Gastroesophageal sphincter (tissue), 4 donors: ENCODE measurements around the gene PIP4K2A. TPM values are rescaled to one million over a fixed set of nuclear protein-coding genes. Genes with fewer than 3 reads are reported as not detected.

Source experiments
- ATAC-seq: fragments of 150-250 bp; one replicate; pipeline ENCODE4 v1.9.1; 2016; ENCODE audit warnings: mild to moderate bottlenecking, moderate library complexity
- H3K27ac ChIP-seq, 4 donors: fragments of 200-600 bp; sonication (generic) in 3 of 4; 1 replicate in 3 of 4; 2 replicates in 1 of 4; pipeline ENCODE4 v1.5.1; 2016 to 2019
- H3K27me3 ChIP-seq: fragments of 200-600 bp; sonication (generic); one replicate; pipeline ENCODE4 v1.5.1; 2019
- H3K36me3 ChIP-seq, 2 donors: fragments of 200-600 bp; sonication (generic); one replicate each; pipeline ENCODE4 v1.5.1; 2019; ENCODE audit warnings: control low read depth in 1 of 2
- H3K4me1 ChIP-seq, 3 donors: fragments of 200-600 bp; sonication (generic); 1 replicate in 2 of 3; 2 replicates in 1 of 3; pipeline ENCODE4 v1.5.1; 2016 to 2019; ENCODE audit warnings: control low read depth in 2 of 3
- H3K4me3 ChIP-seq, 2 donors: fragments of 200-600 bp; sonication (generic); one replicate each; pipeline ENCODE4 v1.5.1; 2019; ENCODE audit warnings: mild to moderate bottlenecking in 1 of 2, moderate library complexity in 1 of 2
- H3K9me3 ChIP-seq, 3 donors: fragments of 200-600 bp; sonication (generic); one replicate each; pipeline ENCODE4 v1.5.1; 2017 to 2019; ENCODE audit warnings: control low read depth in 2 of 3
- EP300 ChIP-seq: sonication (generic); formaldehyde crosslinking; IDR thresholded peaks from one replicate; pipeline ENCODE4 v1.6.1; 2017; ENCODE audit warnings: antibody characterized with exemption, mild to moderate bottlenecking
- POLR2A ChIP-seq, 2 donors: fragments of 450-650 bp; IDR thresholded peaks; one replicate each; pipeline ENCODE4 v1.6.1; 2017; ENCODE audit warnings: antibody characterized with exemption in 2 of 2, mild to moderate bottlenecking in 2 of 2, moderate library complexity in 1 of 2
- POLR2AphosphoS5 ChIP-seq: sonication (generic); formaldehyde crosslinking; IDR thresholded peaks from one replicate; pipeline ENCODE4 v1.6.1; 2017; ENCODE audit warnings: antibody characterized with exemption
- WGBS, 2 donors: methylation state at CpG; one replicate each; pipeline ENCODE4 v1.1.5; 2018; ENCODE audit warnings: low coverage in 1 of 2; 5-methylcytosine and 5-hydroxymethylcytosine counted together
- total RNA-seq, 4 donors: library from RNA; depleted of rRNA; stranded (reverse); fragments of >200 nt; gene quantifications; one replicate each; pipeline ENCODE4 v1.1.0, GENCODE V29; 2016
- TF ChIP-seq, protein P1 (sequence below), 4 experiments: fragments of 200-600 bp in 2 of 4; fragments of 450-650 bp in 2 of 4; sonication (generic) in 1 of 4; IDR thresholded peaks; one replicate each; pipeline ENCODE4 v1.5.1; 2017 to 2019; ENCODE audit warnings: antibody characterized with exemption in 4 of 4, mild to moderate bottlenecking in 2 of 4, moderate library complexity in 2 of 4

Gene PIP4K2A
- total RNA-seq, 4 donors from 2014 or later: 30.4 to 57.2 (median 51.3) TPM

GRCh38 chr10:22665329-22665728, 49.0 kb downstream of the PIP4K2A start:
- ATAC-seq: no peak
- no peak overlapping the region for H3K4me3 ChIP-seq
- H3K9me3 ChIP-seq: no peaks in the 10 kb centered on the region
- WGBS, 2 donors: 95 to 100% methylated on average over 2 of the region's 2 CpGs
- no peaks in the 10 kb centered on the region for H3K36me3 ChIP-seq
- H3K4me1 ChIP-seq: peaks cover 0 to 15% (median 0%) of the 10 kb centered on the region in 3 donors
- no peak overlapping the region for H3K27ac ChIP-seq
- TF ChIP-seq, protein P1, sequence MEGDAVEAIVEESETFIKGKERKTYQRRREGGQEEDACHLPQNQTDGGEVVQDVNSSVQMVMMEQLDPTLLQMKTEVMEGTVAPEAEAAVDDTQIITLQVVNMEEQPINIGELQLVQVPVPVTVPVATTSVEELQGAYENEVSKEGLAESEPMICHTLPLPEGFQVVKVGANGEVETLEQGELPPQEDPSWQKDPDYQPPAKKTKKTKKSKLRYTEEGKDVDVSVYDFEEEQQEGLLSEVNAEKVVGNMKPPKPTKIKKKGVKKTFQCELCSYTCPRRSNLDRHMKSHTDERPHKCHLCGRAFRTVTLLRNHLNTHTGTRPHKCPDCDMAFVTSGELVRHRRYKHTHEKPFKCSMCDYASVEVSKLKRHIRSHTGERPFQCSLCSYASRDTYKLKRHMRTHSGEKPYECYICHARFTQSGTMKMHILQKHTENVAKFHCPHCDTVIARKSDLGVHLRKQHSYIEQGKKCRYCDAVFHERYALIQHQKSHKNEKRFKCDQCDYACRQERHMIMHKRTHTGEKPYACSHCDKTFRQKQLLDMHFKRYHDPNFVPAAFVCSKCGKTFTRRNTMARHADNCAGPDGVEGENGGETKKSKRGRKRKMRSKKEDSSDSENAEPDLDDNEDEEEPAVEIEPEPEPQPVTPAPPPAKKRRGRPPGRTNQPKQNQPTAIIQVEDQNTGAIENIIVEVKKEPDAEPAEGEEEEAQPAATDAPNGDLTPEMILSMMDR (IDR thresholded peaks at IDR 0.05): no peak
- no peak for TF ChIP-seq POLR2AphosphoS5
- TF ChIP-seq EP300: no peak
- TF ChIP-seq POLR2A (IDR thresholded peaks at IDR 0.05): no peak
- H3K27me3 ChIP-seq: no peaks in the 10 kb centered on the region

DNA sequence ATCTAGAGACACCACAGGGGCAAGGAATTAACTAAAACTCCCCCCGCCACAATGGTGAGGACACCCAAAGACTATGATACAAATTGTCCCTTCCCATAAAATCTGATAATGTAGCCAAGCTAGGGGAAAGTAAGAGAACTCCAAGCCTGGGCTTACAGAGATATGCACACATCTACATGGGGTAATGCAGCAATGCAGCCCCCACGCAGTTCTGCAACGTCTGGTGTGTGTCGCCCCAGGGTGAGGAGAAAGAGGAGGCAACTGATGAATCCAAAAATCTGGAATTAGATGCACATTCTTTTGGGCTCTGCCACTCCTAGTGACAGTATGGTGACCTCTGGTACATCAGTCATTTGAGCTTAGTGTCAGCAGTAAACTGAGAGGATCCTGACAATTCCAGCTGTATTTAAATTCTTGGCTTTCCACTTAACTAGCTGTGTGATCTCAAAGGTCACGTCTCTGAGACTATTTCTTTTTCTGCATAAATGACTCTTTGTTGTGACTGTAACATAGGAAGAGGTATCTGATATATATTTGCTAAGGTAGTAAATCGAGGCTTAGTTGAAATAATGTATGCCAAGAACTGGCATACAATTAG, 51.5 kb downstream of the PIP4K2A start:
- no peak for TF ChIP-seq POLR2AphosphoS5
- TF ChIP-seq POLR2A (IDR thresholded peaks at IDR 0.05): no peak
- TF ChIP-seq EP300: no peak
- TF ChIP-seq, protein P1 (IDR thresholded peaks at IDR 0.05): no peak
- H3K4me3 ChIP-seq: no peak overlapping the region
- H3K27me3 ChIP-seq: no peaks in the 10 kb centered on the region
- no peaks in the 10 kb centered on the region for H3K36me3 ChIP-seq
- 51 to 74% methylated on average over 4 to 5 of the region's 6 CpGs for WGBS, 2 donors
- H3K27ac ChIP-seq: no peak overlapping the region
- ATAC-seq: no peak
- H3K9me3 ChIP-seq: no peaks in the 10 kb centered on the region
- peaks cover 0 to 9% (median 0%) of the 10 kb centered on the region in 3 donors for H3K4me1 ChIP-seq

- H3K4me1 ChIP-seq: peaks cover 0 to 28% (median 0%) of the 10 kb centered on the region in 3 donors
- TF ChIP-seq POLR2A (IDR thresholded peaks at IDR 0.05): no peak
- TF ChIP-seq EP300: no peak
- no peak for TF ChIP-seq POLR2AphosphoS5
- TF ChIP-seq, protein P1 (IDR thresholded peaks at IDR 0.05): no peak
- 77 to 84% methylated on average over 4 to 5 of the region's 8 CpGs for WGBS, 2 donors
- H3K9me3 ChIP-seq: no peaks in the 10 kb centered on the region
- no peaks in the 10 kb centered on the region for H3K27me3 ChIP-seq
- H3K36me3 ChIP-seq: no peaks in the 10 kb centered on the region
- ATAC-seq: no peak
- H3K4me3 ChIP-seq: no peak overlapping the region
- H3K27ac ChIP-seq: no peak overlapping the region
These were observed 54.5 kb downstream of the PIP4K2A start for GRCh38 chr10:22659866-22660265.

DNA sequence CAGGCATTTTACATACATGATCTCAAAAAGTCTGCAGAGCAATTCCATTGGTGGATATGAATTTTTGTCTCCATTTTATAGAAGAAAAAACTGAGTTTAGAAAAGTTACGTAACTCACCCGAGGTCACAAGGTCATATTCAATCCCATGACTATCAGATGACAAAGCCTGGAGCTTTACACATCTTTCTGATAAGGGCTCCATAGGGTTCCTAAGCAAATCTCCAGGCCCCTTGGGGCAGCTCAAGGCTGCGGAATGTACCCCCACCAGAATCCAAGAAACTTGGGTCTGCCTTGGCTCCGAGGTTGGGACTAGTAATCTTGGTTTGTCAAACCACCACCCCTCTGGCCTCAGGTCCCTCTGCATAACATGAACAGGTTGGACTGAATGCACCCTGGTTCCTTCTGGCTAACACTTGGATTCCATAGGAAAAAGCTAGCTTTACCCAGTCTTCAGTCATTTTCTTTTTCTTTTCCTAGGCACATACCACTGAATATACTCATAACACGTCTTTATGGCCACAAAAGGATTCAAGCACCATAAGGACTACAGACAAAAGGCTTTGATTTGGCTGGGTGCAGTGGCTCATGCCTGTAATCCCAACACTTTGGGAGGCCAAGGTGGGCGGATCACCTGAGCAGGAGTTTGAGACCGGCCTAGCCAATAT, 55.5 kb downstream of the PIP4K2A start:
- TF ChIP-seq POLR2A (IDR thresholded peaks at IDR 0.05) (no peak), POLR2AphosphoS5 (no peak), EP300 (no peak)
- TF ChIP-seq, protein P1 (IDR thresholded peaks at IDR 0.05): no peak
- ATAC-seq: no peak
- no peaks in the 10 kb centered on the region for H3K27me3 ChIP-seq
- no peaks in the 10 kb centered on the region for H3K36me3 ChIP-seq
- H3K4me1 ChIP-seq: peaks cover 0 to 32% (median 0%) of the 10 kb centered on the region in 3 donors
- WGBS, 2 donors: 96 to 100% methylated on average over 1 to 6 of the region's 7 CpGs
- no peak overlapping the region for H3K4me3 ChIP-seq
- H3K27ac ChIP-seq: no peak overlapping the region
- no peaks in the 10 kb centered on the region for H3K9me3 ChIP-seq
